ENCODE measurements around the gene DNAL1. TPM values are rescaled to one million over a fixed set of nuclear protein-coding genes. Genes with fewer than 3 reads are reported as not detected.

Gene DNAL1
- total and polyA plus RNA-seq, 2 of the 13 experiments (the other 11 are each of a cell fraction or from before 2014, with no cell fraction given), result 1.4 to 13.3 TPM

DNA sequence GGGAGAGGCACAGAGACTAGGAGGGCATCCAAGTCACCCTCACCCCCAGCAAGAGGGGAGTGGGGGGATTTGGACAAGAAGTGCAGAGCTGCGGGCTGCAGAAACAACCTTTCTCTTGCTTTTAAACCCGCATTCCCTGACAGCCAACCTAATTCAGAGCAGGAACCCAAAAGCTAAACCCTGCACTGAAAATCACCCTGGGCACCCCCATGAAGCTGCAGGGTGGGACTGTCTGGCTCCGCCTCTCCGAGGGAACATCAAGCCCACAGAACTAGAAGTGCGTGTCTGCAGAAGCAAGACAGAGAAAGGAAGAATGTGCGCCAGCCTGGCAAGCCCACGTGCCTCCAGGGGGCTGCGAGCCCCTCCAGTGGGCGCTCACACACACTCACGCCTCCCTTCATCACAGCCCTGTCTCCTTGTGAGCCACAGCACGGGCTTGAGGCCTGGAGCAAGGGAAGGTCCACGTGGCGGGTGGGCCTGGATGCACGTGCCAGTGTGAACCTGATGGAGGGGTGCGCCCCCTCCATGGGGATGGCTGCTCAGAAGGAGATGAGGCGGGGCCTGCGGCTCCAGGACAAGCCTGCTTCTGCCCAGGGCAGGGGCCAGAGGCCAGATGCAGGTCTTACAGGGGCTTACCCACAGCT is 97.2 kb downstream of the DNAL1 start (continued):
- TF ChIP-seq ZBTB46 (CRISPR knock-in tag; IDR thresholded peaks at IDR 0.05; ENCODE audit: borderline replicate concordance) (no peak), FLYWCH1 (CRISPR knock-in tag; IDR thresholded peaks at IDR 0.05) (no peak), ZNF354B (CRISPR knock-in tag; IDR thresholded peaks at IDR 0.05) (no peak), ZBTB7A (CRISPR knock-in tag; IDR thresholded peaks at IDR 0.05) (no peak), SOX5 (CRISPR knock-in tag; IDR thresholded peaks at IDR 0.05; ENCODE audit: borderline replicate concordance) (0 out of 2 replicates have a peak, but pooled peaks have one; percentile 2), RFX1 (IDR thresholded peaks at IDR 0.05) (no peak), ZNF788 (CRISPR knock-in tag; IDR thresholded peaks at IDR 0.05; ENCODE audit: borderline replicate concordance) (no peak; the same call in 1 of the 2 replicates), ZNF580 (CRISPR knock-in tag; IDR thresholded peaks at IDR 0.05; ENCODE audit: borderline replicate concordance, low read depth) (no peak), ZNF670 (CRISPR knock-in tag; IDR thresholded peaks at IDR 0.05; ENCODE audit: borderline replicate concordance) (no peak), ZNF572 (CRISPR knock-in tag; IDR thresholded peaks at IDR 0.05) (0 out of 2 replicates have a peak, but pooled peaks have one; percentile 35), HIVEP1 (CRISPR knock-in tag; IDR thresholded peaks at IDR 0.05) (no peak), ZNF574 (CRISPR knock-in tag; IDR thresholded peaks at IDR 0.05) (no peak), BRF2 (CRISPR knock-in tag; IDR thresholded peaks at IDR 0.05) (no peak), SKI (IDR thresholded peaks at IDR 0.05; ENCODE audit: partially characterized antibody) (no peak), ZNF484 (CRISPR knock-in tag; IDR thresholded peaks at IDR 0.05; ENCODE audit: borderline replicate concordance, low read depth) (no peak), NR2F6 (IDR thresholded peaks at IDR 0.05) (no peak), NR2F6 (CRISPR knock-in tag; IDR thresholded peaks at IDR 0.05) (no peak), ZFYVE20 (CRISPR knock-in tag; IDR thresholded peaks at IDR 0.05; ENCODE audit: borderline replicate concordance, low read depth) (no peak)

Data from HepG2 (cell line).